22Rv1 (cell line): ENCODE data around the gene MCF2.

Source experiments
- H3K27ac ChIP-seq: fragments of 450-650 bp; 2 replicates; pipeline ENCODE4 v1.5.1; 2017
- CTCF ChIP-seq: fragments of 450-650 bp; IDR thresholded peaks from 2 replicates; pipeline ENCODE4 v1.5.1; 2017; ENCODE audit warnings: mild to moderate bottlenecking
- ZFX ChIP-seq: fragments of 450-650 bp; IDR thresholded peaks from 2 replicates; pipeline ENCODE4 v1.6.1; 2017; ENCODE audit warnings: antibody characterized with exemption, borderline replicate concordance

Gene MCF2

GRCh38 chrX:139680356-139680755 lies 27.6 kb downstream of the MCF2 start:
- TF ChIP-seq CTCF (no peak), ZFX (no peak)
- no peak overlapping the region for H3K27ac ChIP-seq

- TF ChIP-seq CTCF (no peak), ZFX (no peak)
- no peak overlapping the region for H3K27ac ChIP-seq
Observed at GRCh38 chrX:139647597-139647996, 60.4 kb downstream of the MCF2 start.

GRCh38 chrX:139642241-139642927 lies 65.6 kb downstream of the MCF2 start:
- no peak overlapping the region for H3K27ac ChIP-seq
- no peak for TF ChIP-seq CTCF
- TF ChIP-seq ZFX: no peak

- TF ChIP-seq CTCF (no peak), ZFX (no peak)
- no peak overlapping the region for H3K27ac ChIP-seq
Observed at GRCh38 chrX:139640259-139640658, 67.7 kb downstream of the MCF2 start.

GRCh38 chrX:139639253-139639652 lies 68.7 kb downstream of the MCF2 start:
- no peak for TF ChIP-seq ZFX
- TF ChIP-seq CTCF: no peak
- H3K27ac ChIP-seq: no peak overlapping the region

GRCh38 chrX:139600105-139600504 lies 107.9 kb downstream of the MCF2 start:
- H3K27ac ChIP-seq: no peak overlapping the region
- TF ChIP-seq ZFX: no peak
- no peak for TF ChIP-seq CTCF

GRCh38 chrX:139596068-139596467 lies 111.9 kb downstream of the MCF2 start:
- H3K27ac ChIP-seq: no peak overlapping the region
- TF ChIP-seq ZFX (no peak), CTCF (no peak)
